Measurements from ENCODE around the gene ARHGAP32. TPM values are rescaled to one million over a fixed set of nuclear protein-coding genes. Genes with fewer than 3 reads are reported as not detected.

The ARHGAP32 gene
- total RNA-seq, 4 donors from 2014 or later, result 13.5 to 21.9 (median 20.2) TPM

GRCh38 chr11:128955636-128956035 is 236.5 kb downstream of the ARHGAP32 start:
- H3K4me3 ChIP-seq (replicated peaks in 1 of 3), result no peak overlapping the region
- intact Hi-C loops (cut with DNase I), result no loop called here
- TF ChIP-seq CTCF (IDR thresholded peaks at IDR 0.05) (no peak), POLR2A (IDR thresholded peaks at IDR 0.05) (no peak)

GRCh38 chr11:128953151-128953550 is 239.0 kb downstream of the ARHGAP32 start:
- 94% methylated on average over 16 of the region's 16 CpGs for WGBS, 2 donors
- no peaks in the 10 kb centered on the region for H3K4me1 ChIP-seq
- TF ChIP-seq POLR2A (IDR thresholded peaks at IDR 0.05), result no peak

More at GRCh38 chr11:128955636-128956035, 236.5 kb downstream of the ARHGAP32 start:
- no peaks in the 10 kb centered on the region for H3K36me3 ChIP-seq
- no peaks in the 10 kb centered on the region for H3K27me3 ChIP-seq
- no peaks in the 10 kb centered on the region for H3K9me3 ChIP-seq
- WGBS, 2 donors, result 56 to 75% methylated on average over 3 of the region's 3 CpGs
- DNase-seq, result no peak
- H3K4me1 ChIP-seq, result no peaks in the 10 kb centered on the region
- H3K27ac ChIP-seq, result no peak overlapping the region

GRCh38 chr11:128949791-128950454 is 242.2 kb downstream of the ARHGAP32 start:
- Histone ChIP-seq H3K27ac (no peak overlapping the region), H3K4me1 (no peaks in the 10 kb centered on the region), H3K27me3 (no peaks in the 10 kb centered on the region), H3K9me3 (no peaks in the 10 kb centered on the region), H3K36me3 (no peaks in the 10 kb centered on the region), H3K4me3 (replicated peaks in 1 of 3) (no peak overlapping the region)
- no peak for DNase-seq
- no peak for TF ChIP-seq POLR2A (IDR thresholded peaks at IDR 0.05)
- no peak for TF ChIP-seq CTCF (IDR thresholded peaks at IDR 0.05)
- WGBS, 2 donors, result 77 to 84% methylated on average over 13 of the region's 13 CpGs
- intact Hi-C loops (cut with DNase I), result no loop called here

More at GRCh38 chr11:128953151-128953550, 239.0 kb downstream of the ARHGAP32 start:
- intact Hi-C loops (cut with DNase I), result loop anchor here (2.0 kb wide), 1 partner anchor 66 kb away; no protein-coding TSS in a partner anchor
- no peaks in the 10 kb centered on the region for H3K9me3 ChIP-seq
- H3K27ac ChIP-seq, result no peak overlapping the region
- no peaks in the 10 kb centered on the region for H3K27me3 ChIP-seq
- no peak for DNase-seq
- H3K4me3 ChIP-seq (replicated peaks in 1 of 3), result no peak overlapping the region
- no peaks in the 10 kb centered on the region for H3K36me3 ChIP-seq

- H3K27ac ChIP-seq, result no peak overlapping the region
- intact Hi-C loops (cut with DNase I), result no loop called here
- no peaks in the 10 kb centered on the region for H3K36me3 ChIP-seq
- no peaks in the 10 kb centered on the region for H3K4me1 ChIP-seq
- H3K27me3 ChIP-seq, result no peaks in the 10 kb centered on the region
- WGBS, 2 donors, result 73 to 88% methylated on average over 3 of the region's 3 CpGs
- no peak overlapping the region for H3K4me3 ChIP-seq (replicated peaks in 1 of 3)
- TF ChIP-seq POLR2A (IDR thresholded peaks at IDR 0.05), result no peak
- TF ChIP-seq CTCF (IDR thresholded peaks at IDR 0.05), result no peak
- DNase-seq, result no peak
- H3K9me3 ChIP-seq, result no peaks in the 10 kb centered on the region
These were observed 243.5 kb downstream of the ARHGAP32 start for GRCh38 chr11:128948583-128948982.

- no peak for DNase-seq
- no peaks in the 10 kb centered on the region for H3K27me3 ChIP-seq
- no peaks in the 10 kb centered on the region for H3K36me3 ChIP-seq
- H3K9me3 ChIP-seq, result no peaks in the 10 kb centered on the region
- peaks cover 0 to 5% of the 10 kb centered on the region in 2 donors for H3K4me1 ChIP-seq
- H3K4me3 ChIP-seq (replicated peaks in 1 of 3), result no peak overlapping the region
- intact Hi-C loops (cut with DNase I), result no loop called here
- no peak overlapping the region for H3K27ac ChIP-seq
- no peak for TF ChIP-seq CTCF (IDR thresholded peaks at IDR 0.05)
- TF ChIP-seq POLR2A (IDR thresholded peaks at IDR 0.05), result no peak
- WGBS, 2 donors, result 80 to 90% methylated on average over 2 of the region's 2 CpGs
These were observed 244.4 kb downstream of the ARHGAP32 start for GRCh38 chr11:128947773-128948172.

Data from thyroid gland (tissue), 4 donors.